HFF-Myc (cell line): ENCODE results near the gene RBP3.

Source experiments
- DNase-seq: peaks from one replicate; pipeline ENCODE4 v3.0.0-alpha.2; 2011; ENCODE audit warnings: low read depth; ENCODE audit errors: extremely low read depth
- H3K4me3 ChIP-seq: replicated peaks from 2 replicates; pipeline ENCODE4 v1.5.1; 2011; ENCODE audit warnings: low read depth, mild to moderate bottlenecking, control low read depth, low read length
- TF ChIP-seq, protein P1 (sequence below): IDR thresholded peaks from 2 replicates; pipeline ENCODE4 v1.5.1; 2012; ENCODE audit warnings: mild to moderate bottlenecking, low read depth, low read length, control low read depth; ENCODE audit errors: missing control alignments

The RBP3 gene

DNA sequence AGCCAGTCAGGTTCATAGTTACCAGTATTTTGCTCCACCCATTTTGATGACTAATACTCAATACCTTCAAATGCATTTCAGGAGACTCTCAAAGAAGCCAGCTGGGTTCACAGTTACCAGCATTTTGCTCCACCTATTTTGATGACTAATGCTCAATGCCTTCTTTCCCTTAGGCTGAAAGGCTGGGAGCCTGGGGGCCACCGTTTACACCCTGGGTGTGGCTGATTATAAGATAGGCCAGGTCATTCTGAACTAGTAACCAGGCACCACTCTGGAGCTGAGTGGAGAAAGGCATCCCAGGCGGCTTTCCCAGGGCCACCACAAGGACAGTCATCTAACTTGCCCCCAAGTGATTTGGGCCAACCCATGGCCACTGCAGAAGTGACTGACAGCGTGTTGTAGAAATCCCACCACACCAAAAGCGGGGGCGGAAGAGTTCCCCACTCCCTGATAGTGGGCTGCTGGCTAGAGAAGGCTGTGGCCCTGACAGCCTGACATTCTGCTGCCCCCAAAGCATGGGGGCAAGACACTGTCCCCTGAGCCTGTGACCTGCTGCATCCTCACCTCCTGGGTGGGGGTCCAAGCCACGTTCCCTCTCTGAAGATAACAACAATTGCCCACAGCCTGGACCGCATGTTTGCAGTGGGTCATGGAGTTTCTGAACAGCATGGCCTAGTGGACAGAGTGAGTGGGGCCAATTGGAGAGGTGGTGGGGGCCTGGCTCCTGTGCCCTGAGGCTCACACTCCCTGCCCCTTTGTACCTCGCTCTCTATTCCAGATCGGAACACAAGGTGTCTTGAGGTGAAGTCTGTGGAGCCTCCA, 58.9 kb downstream of the RBP3 start:
- TF ChIP-seq, protein P1, sequence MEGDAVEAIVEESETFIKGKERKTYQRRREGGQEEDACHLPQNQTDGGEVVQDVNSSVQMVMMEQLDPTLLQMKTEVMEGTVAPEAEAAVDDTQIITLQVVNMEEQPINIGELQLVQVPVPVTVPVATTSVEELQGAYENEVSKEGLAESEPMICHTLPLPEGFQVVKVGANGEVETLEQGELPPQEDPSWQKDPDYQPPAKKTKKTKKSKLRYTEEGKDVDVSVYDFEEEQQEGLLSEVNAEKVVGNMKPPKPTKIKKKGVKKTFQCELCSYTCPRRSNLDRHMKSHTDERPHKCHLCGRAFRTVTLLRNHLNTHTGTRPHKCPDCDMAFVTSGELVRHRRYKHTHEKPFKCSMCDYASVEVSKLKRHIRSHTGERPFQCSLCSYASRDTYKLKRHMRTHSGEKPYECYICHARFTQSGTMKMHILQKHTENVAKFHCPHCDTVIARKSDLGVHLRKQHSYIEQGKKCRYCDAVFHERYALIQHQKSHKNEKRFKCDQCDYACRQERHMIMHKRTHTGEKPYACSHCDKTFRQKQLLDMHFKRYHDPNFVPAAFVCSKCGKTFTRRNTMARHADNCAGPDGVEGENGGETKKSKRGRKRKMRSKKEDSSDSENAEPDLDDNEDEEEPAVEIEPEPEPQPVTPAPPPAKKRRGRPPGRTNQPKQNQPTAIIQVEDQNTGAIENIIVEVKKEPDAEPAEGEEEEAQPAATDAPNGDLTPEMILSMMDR: no peak
- peak; percentile 67 for DNase-seq
- no peak overlapping the region for H3K4me3 ChIP-seq
